ENCODE results near the gene PDE1A. TPM values are rescaled to one million over a fixed set of nuclear protein-coding genes. Genes with fewer than 3 reads are reported as not detected.

The PDE1A gene
- polyA plus RNA-seq, 1 of the 3 experiments (the other 2 are of a cell fraction) = 0.08 TPM

DNA sequence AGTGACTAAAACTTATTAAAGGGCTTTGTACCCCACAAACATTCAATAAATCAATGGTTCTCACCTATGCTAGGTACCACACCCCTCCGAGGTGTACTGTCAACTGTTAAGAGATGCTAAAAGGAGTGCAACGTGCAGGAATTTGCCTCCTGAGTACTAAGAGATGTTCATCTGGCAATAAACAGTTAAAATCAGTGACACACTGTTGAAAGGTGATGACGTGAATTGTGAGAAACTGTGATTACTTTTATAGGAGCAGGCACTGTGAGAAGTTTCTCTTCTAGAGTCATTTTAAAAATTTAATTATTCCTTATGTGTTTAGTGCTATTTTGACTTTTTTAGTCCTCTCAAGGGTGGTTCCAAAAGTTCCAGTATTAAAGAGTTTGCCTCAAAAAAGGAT lies 61.0 kb downstream of the PDE1A start:
- H3F3A ChIP-seq (replicated peaks; ENCODE audit: insufficient read depth) = no peaks in the 10 kb centered on the region
- H3K4me3 ChIP-seq (ENCODE audit: low read depth in 2 of 2, low read length in 1 of 2) = no peak overlapping the region
- peaks cover 0 to 3% of the 10 kb centered on the region in 2 experiments; a peak in 3 of 4 replicates for H3K4me1 ChIP-seq (ENCODE audit: control insufficient read depth in 1 of 2, insufficient read depth in 2 of 2, low read depth in 1 of 2, low read length in 1 of 2)
- CTCF ChIA-PET = interaction anchor here (1.1 kb wide), 1 partner anchor 283 kb away, joined by 4 read pairs; no protein-coding TSS in a partner anchor
- no peaks in the 10 kb centered on the region for H3K9me2 ChIP-seq
- no peaks in the 10 kb centered on the region for H3K9me3 ChIP-seq
- H4K20me1 ChIP-seq (ENCODE audit: insufficient read depth) = no peaks in the 10 kb centered on the region
- no peaks in the 10 kb centered on the region for H3K79me2 ChIP-seq (ENCODE audit: insufficient read depth)
- no peak for DNase-seq
- H2AFZ ChIP-seq (ENCODE audit: low read depth) = no peak overlapping the region
- 72% methylated on average over 3 of the region's 3 CpGs for WGBS (ENCODE audit: low lambda C conversion rate)
- no peak overlapping the region for H3K27ac ChIP-seq (ENCODE audit: low read depth in 2 of 2, low read length in 1 of 2)
- H3K36me3 ChIP-seq (replicated peaks in 1 of 2; ENCODE audit: control insufficient read depth in 1 of 2, insufficient read depth in 2 of 2, low read length in 1 of 2) = no peaks in the 10 kb centered on the region
- H3K4me2 ChIP-seq = no peak overlapping the region
- TF ChIP-seq YY1 (IDR thresholded peaks at IDR 0.05; ENCODE audit: low read depth) = no peak
- TF ChIP-seq, protein P1, sequence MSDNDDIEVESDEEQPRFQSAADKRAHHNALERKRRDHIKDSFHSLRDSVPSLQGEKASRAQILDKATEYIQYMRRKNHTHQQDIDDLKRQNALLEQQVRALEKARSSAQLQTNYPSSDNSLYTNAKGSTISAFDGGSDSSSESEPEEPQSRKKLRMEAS (IDR thresholded peaks at IDR 0.05; ENCODE audit: low read depth) = no peak
- TF ChIP-seq, protein P2, sequence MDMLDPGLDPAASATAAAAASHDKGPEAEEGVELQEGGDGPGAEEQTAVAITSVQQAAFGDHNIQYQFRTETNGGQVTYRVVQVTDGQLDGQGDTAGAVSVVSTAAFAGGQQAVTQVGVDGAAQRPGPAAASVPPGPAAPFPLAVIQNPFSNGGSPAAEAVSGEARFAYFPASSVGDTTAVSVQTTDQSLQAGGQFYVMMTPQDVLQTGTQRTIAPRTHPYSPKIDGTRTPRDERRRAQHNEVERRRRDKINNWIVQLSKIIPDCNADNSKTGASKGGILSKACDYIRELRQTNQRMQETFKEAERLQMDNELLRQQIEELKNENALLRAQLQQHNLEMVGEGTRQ (IDR thresholded peaks at IDR 0.05; ENCODE audit: borderline replicate concordance, low read depth, low read length) = no peak
- TF ChIP-seq, protein P3, sequence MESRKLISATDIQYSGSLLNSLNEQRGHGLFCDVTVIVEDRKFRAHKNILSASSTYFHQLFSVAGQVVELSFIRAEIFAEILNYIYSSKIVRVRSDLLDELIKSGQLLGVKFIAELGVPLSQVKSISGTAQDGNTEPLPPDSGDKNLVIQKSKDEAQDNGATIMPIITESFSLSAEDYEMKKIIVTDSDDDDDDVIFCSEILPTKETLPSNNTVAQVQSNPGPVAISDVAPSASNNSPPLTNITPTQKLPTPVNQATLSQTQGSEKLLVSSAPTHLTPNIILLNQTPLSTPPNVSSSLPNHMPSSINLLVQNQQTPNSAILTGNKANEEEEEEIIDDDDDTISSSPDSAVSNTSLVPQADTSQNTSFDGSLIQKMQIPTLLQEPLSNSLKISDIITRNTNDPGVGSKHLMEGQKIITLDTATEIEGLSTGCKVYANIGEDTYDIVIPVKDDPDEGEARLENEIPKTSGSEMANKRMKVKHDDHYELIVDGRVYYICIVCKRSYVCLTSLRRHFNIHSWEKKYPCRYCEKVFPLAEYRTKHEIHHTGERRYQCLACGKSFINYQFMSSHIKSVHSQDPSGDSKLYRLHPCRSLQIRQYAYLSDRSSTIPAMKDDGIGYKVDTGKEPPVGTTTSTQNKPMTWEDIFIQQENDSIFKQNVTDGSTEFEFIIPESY (IDR thresholded peaks at IDR 0.05; ENCODE audit: borderline replicate concordance, low read depth) = no peak
- no peak for TF ChIP-seq ELF1 (IDR thresholded peaks at IDR 0.05)
- TF ChIP-seq SIN3A (IDR thresholded peaks at IDR 0.05; ENCODE audit: borderline replicate concordance, low read depth, low read length) = no peak
- no peak for TF ChIP-seq GABPA (IDR thresholded peaks at IDR 0.05; ENCODE audit: low read depth)
- TF ChIP-seq, protein P4, sequence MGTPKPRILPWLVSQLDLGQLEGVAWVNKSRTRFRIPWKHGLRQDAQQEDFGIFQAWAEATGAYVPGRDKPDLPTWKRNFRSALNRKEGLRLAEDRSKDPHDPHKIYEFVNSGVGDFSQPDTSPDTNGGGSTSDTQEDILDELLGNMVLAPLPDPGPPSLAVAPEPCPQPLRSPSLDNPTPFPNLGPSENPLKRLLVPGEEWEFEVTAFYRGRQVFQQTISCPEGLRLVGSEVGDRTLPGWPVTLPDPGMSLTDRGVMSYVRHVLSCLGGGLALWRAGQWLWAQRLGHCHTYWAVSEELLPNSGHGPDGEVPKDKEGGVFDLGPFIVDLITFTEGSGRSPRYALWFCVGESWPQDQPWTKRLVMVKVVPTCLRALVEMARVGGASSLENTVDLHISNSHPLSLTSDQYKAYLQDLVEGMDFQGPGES (IDR thresholded peaks at IDR 0.05; ENCODE audit: low read depth, low read length) = no peak
- no peak overlapping the region for H3K9ac ChIP-seq
- POLR2A ChIA-PET = no interaction called here
- no peaks in the 10 kb centered on the region for H3K27me3 ChIP-seq (ENCODE audit: insufficient read depth)

DNA sequence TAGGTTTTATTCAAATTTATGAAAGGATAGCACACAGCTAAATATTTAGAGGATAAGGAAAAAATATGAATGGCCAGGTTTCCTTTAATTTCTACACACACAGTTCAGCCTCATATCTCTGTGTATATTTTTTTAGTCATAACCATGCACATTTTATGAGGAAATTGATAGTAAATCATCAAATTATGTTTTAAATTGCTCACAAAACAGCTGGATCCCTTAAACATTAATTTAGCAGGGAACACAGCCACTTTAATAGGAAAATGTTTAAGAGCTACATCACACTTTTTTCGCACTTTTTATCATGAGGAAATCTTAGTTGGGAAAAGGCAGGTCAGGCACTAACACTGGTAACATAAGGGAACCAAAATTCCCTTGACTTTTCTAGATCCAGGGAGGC lies 65.4 kb downstream of the PDE1A start:
- H3K27ac ChIP-seq (ENCODE audit: low read depth in 2 of 2, low read length in 1 of 2) = peak overlapping the region in 1 of 2 experiments; percentile 65; a peak in 1 of 4 replicates
- H3F3A ChIP-seq (replicated peaks; ENCODE audit: insufficient read depth) = no peaks in the 10 kb centered on the region
- no peak overlapping the region for H3K4me2 ChIP-seq
- no peaks in the 10 kb centered on the region for H3K9me3 ChIP-seq
- no peaks in the 10 kb centered on the region for H3K27me3 ChIP-seq (ENCODE audit: insufficient read depth)
- ChIA-PET POLR2A (no interaction called here), CTCF (no interaction called here)
- H2AFZ ChIP-seq (ENCODE audit: low read depth) = no peak overlapping the region
- no peaks in the 10 kb centered on the region for H4K20me1 ChIP-seq (ENCODE audit: insufficient read depth)
- H3K9me2 ChIP-seq = no peaks in the 10 kb centered on the region
- H3K4me3 ChIP-seq (ENCODE audit: low read depth in 2 of 2, low read length in 1 of 2) = no peak overlapping the region
- WGBS (ENCODE audit: low lambda C conversion rate) = 100% methylated on average over 1 of the region's 1 CpG
- H3K4me1 ChIP-seq (ENCODE audit: control insufficient read depth in 1 of 2, insufficient read depth in 2 of 2, low read depth in 1 of 2, low read length in 1 of 2) = peaks cover 5 to 11% of the 10 kb centered on the region in 2 experiments
- no peak for DNase-seq
- H3K36me3 ChIP-seq (replicated peaks in 1 of 2; ENCODE audit: control insufficient read depth in 1 of 2, insufficient read depth in 2 of 2, low read length in 1 of 2) = no peaks in the 10 kb centered on the region
- no peak overlapping the region for H3K9ac ChIP-seq
- H3K79me2 ChIP-seq (ENCODE audit: insufficient read depth) = no peaks in the 10 kb centered on the region
- TF ChIP-seq, protein P5, sequence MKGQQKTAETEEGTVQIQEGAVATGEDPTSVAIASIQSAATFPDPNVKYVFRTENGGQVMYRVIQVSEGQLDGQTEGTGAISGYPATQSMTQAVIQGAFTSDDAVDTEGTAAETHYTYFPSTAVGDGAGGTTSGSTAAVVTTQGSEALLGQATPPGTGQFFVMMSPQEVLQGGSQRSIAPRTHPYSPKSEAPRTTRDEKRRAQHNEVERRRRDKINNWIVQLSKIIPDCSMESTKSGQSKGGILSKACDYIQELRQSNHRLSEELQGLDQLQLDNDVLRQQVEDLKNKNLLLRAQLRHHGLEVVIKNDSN (IDR thresholded peaks at IDR 0.05; ENCODE audit: borderline replicate concordance, low read depth) = no peak
- no peak for TF ChIP-seq TCF12 (IDR thresholded peaks at IDR 0.05)
- TF ChIP-seq, protein P6, sequence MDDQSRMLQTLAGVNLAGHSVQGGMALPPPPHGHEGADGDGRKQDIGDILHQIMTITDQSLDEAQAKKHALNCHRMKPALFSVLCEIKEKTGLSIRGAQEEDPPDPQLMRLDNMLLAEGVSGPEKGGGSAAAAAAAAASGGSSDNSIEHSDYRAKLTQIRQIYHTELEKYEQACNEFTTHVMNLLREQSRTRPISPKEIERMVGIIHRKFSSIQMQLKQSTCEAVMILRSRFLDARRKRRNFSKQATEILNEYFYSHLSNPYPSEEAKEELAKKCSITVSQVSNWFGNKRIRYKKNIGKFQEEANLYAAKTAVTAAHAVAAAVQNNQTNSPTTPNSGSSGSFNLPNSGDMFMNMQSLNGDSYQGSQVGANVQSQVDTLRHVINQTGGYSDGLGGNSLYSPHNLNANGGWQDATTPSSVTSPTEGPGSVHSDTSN (IDR thresholded peaks at IDR 0.05) = no peak
- no peak for TF ChIP-seq RXRA (IDR thresholded peaks at IDR 0.05; ENCODE audit: borderline replicate concordance, low read depth)
- TF ChIP-seq EP300 (IDR thresholded peaks at IDR 0.05; ENCODE audit: borderline replicate concordance in 1 of 2, low read depth in 1 of 2, low read length in 1 of 2) = no peak
- TF ChIP-seq CHD2 (IDR thresholded peaks at IDR 0.05; ENCODE audit: low read length, partially characterized antibody) = no peak
- TF ChIP-seq, protein P3 (IDR thresholded peaks at IDR 0.05; ENCODE audit: borderline replicate concordance, low read depth) = no peak
- TF ChIP-seq FOXJ3 (CRISPR knock-in tag; IDR thresholded peaks at IDR 0.05) = no peak
- no peak for TF ChIP-seq SIN3A (IDR thresholded peaks at IDR 0.05; ENCODE audit: borderline replicate concordance, low read depth, low read length)

All from SK-N-SH (cell line).